Right atrium auricular region (tissue), 2 donors: ENCODE data around the gene ATP11C. TPM values are rescaled to one million over a fixed set of nuclear protein-coding genes. Genes with fewer than 3 reads are reported as not detected.
"Not testable (repeated sequence)": the region's sequence is repeated elsewhere in the genome, so short reads cannot be mapped to it uniquely, and the experiment has no call there.

Experiments used
- DNase-seq: peaks from one replicate; pipeline ENCODE4 v3.0.0-alpha.2; 2019; ENCODE audit warnings: low spot score
- H3K27ac ChIP-seq, 2 donors: fragments of 200-600 bp; sonication (generic); 1 replicate in 1 of 2; 2 replicates in 1 of 2; pipeline ENCODE4 v1.5.1; 2016 to 2019
- H3K27me3 ChIP-seq, 2 donors: fragments of 200-600 bp; sonication (generic); one replicate each; pipeline versions ENCODE4 v1.5.1 to v1.6.0; 2017 to 2019
- H3K36me3 ChIP-seq: fragments of 200-600 bp; sonication (generic); one replicate; pipeline ENCODE4 v1.5.1; 2016
- H3K4me1 ChIP-seq, 2 donors: fragments of 200-600 bp; sonication (generic); one replicate each; pipeline versions ENCODE4 v1.5.1 to v1.6.0; 2017 to 2019
- H3K4me3 ChIP-seq, 2 donors: fragments of 200-600 bp; sonication (generic); 1 replicate in 1 of 2; 2 replicates in 1 of 2; pipeline ENCODE4 v1.5.1; 2017 to 2019; ENCODE audit warnings: mild to moderate bottlenecking in 1 of 2, moderate library complexity in 1 of 2
- H3K9me3 ChIP-seq, 2 donors: fragments of 200-600 bp; sonication (generic); one replicate each; pipeline ENCODE4 v1.5.1; 2019
- total RNA-seq, 2 donors: library from RNA; depleted of rRNA; stranded (reverse); fragments of >200 nt; gene quantifications; one replicate each; pipeline ENCODE4 v1.1.0, GENCODE V29; 2016
- TF ChIP-seq, protein P1 (sequence below), 2 donors: fragments of 200-600 bp; sonication (generic); IDR thresholded peaks; one replicate each; pipeline ENCODE4 v1.5.1; 2019; ENCODE audit warnings: antibody characterized with exemption in 2 of 2

The ATP11C gene
- total RNA-seq, 2 donors from 2014 or later = 6.5 to 6.7 TPM

DNA sequence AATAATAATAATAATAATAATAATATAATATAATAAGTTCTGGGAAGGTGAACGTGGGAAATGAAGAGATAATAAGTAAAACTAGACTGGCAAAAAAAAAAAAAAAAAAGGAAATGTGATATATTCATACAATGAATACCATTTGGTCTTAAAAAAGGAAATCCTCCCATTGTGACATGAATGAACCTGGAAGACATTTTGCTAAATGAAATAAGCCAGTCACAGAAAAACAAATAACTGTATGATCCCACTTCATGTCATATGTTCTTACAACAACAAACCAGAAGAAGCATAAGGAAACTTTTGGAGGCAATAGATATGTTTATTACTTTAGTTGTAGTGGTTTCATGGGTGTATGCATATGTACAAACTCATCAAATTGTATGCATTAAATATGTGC lies 63.1 kb downstream of the ATP11C start:
- TF ChIP-seq, protein P1, sequence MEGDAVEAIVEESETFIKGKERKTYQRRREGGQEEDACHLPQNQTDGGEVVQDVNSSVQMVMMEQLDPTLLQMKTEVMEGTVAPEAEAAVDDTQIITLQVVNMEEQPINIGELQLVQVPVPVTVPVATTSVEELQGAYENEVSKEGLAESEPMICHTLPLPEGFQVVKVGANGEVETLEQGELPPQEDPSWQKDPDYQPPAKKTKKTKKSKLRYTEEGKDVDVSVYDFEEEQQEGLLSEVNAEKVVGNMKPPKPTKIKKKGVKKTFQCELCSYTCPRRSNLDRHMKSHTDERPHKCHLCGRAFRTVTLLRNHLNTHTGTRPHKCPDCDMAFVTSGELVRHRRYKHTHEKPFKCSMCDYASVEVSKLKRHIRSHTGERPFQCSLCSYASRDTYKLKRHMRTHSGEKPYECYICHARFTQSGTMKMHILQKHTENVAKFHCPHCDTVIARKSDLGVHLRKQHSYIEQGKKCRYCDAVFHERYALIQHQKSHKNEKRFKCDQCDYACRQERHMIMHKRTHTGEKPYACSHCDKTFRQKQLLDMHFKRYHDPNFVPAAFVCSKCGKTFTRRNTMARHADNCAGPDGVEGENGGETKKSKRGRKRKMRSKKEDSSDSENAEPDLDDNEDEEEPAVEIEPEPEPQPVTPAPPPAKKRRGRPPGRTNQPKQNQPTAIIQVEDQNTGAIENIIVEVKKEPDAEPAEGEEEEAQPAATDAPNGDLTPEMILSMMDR (IDR thresholded peaks at IDR 0.05) = no peak

DNA sequence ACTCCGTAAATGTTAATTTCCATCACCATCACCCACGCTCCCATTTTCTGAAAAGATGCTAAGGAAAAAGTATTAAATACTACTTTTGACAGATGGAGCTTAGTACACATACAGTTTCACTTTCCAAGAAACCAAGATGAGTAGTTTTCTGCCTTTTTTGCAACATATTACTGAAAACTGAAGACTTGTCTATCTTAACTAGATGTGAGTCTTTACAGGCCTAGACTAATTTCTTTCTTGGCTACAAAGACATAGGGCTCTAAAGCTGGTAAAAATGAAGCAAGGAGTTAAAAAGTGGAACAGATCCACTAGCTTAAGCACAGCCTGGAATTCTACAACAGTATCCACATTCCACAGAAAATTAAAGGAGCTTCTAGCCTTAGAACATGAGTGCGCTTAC lies 68.2 kb downstream of the ATP11C start:
- DNase-seq = no peak
- no peaks in the 10 kb centered on the region for H3K27me3 ChIP-seq
- no peaks in the 10 kb centered on the region for H3K36me3 ChIP-seq
- no peaks in the 10 kb centered on the region for H3K9me3 ChIP-seq
- TF ChIP-seq, protein P1 (IDR thresholded peaks at IDR 0.05) = no peak
- H3K27ac ChIP-seq = no peak overlapping the region
- no peak overlapping the region for H3K4me3 ChIP-seq
- no peaks in the 10 kb centered on the region for H3K4me1 ChIP-seq

More for the DNA sequence above, 63.1 kb downstream of the ATP11C start:
- DNase-seq = no peak
- Histone ChIP-seq H3K36me3 (no peaks in the 10 kb centered on the region), H3K4me3 (no peak overlapping the region), H3K4me1 (no peaks in the 10 kb centered on the region), H3K27ac (no peak overlapping the region), H3K27me3 (no peaks in the 10 kb centered on the region), H3K9me3 (no peaks in the 10 kb centered on the region)

DNA sequence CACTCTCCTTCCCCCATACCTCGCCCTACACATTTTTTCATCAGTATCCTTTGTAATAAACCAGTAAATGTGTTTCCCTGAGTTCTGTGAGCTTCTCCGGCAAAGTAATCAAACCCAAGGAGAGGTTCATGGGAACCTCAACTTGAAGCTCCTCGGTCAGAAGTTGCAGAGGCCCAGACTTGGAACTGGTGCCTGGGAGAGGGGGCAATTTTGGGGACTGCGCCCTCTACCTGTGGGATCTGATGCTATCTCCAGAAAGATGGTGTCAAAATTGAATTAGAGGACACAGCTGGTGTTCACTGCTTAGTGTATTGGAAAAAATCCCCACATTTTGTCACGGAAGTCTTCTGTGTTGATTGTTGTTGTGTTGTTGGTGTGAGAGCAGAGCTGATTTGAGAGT lies 70.6 kb downstream of the ATP11C start:
- DNase-seq = no peak
- no peaks in the 10 kb centered on the region for H3K36me3 ChIP-seq
- no peaks in the 10 kb centered on the region for H3K27me3 ChIP-seq
- no peaks in the 10 kb centered on the region for H3K9me3 ChIP-seq
- TF ChIP-seq, protein P1 (IDR thresholded peaks at IDR 0.05) = no peak
- H3K4me3 ChIP-seq = no peak overlapping the region
- no peak overlapping the region for H3K27ac ChIP-seq
- no peaks in the 10 kb centered on the region for H3K4me1 ChIP-seq

DNA sequence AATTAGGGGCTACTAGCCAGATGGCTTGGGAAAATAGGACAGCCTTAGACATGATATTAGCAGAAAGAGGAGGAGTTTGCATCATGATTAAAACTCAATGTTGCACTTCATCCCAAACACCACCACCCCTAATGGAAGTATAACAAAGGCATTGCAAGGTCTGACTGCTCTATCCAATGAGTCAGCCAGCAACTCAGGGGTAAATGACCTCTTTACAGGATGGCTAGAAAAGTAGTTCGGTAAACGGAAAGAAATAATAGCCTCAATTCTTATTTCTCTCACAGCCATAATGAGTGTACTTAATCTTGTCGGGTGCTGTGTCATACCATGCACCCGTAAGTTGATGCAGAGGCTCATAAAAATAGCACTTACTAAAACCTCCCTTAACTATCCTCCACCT lies 76.0 kb downstream of the ATP11C start:
- not testable (repeated sequence) for H3K9me3 ChIP-seq, H3K27ac ChIP-seq, H3K27me3 ChIP-seq, H3K4me3 ChIP-seq, DNase-seq, H3K36me3 ChIP-seq, H3K4me1 ChIP-seq

DNA sequence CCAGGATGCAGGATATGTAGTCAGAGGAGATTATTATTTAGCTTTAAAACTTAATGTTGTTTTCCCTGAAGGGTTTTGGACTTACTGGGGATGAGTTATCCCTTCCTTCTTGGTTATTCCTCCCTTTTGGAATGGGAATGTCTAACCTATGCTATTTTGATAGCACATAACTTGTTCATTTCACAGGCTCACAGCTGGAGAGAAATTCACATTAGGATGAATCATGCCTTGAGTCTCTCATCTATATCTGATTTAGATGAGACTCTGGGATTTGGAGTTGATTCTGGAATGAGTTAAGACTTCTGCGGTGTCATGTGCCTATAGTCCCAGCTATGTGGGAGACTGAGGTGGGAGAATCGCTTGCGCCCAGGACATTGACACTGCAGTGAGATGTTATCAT lies 81.1 kb downstream of the ATP11C start:
- H3K36me3 ChIP-seq = no peaks in the 10 kb centered on the region
- H3K27ac ChIP-seq = no peak overlapping the region
- H3K4me3 ChIP-seq = no peak overlapping the region
- H3K9me3 ChIP-seq = no peaks in the 10 kb centered on the region
- H3K4me1 ChIP-seq = no peaks in the 10 kb centered on the region
- DNase-seq = no peak
- no peaks in the 10 kb centered on the region for H3K27me3 ChIP-seq
- TF ChIP-seq, protein P1 (IDR thresholded peaks at IDR 0.05) = no peak

DNA sequence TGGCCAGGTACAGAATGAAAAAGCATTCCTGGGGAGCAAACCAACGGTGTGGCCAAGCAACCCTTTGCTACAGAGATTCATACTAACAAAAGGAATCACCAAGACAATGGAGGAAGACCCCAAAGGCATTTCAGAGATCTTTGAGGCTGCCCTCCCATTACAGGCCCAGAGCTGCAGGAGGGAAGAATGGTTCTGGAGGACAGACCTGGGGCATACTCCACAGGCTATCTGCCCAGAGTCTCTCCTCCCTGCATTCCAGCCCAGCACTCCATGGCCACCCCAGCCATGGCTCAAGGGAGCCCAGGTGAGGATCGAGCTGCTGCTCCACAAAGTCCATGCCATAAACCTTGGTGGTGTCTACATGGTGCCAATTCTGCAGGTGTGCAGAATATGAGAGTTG lies 81.9 kb downstream of the ATP11C start:
- no peak overlapping the region for H3K4me3 ChIP-seq
- H3K27ac ChIP-seq = no peak overlapping the region
- TF ChIP-seq, protein P1 (IDR thresholded peaks at IDR 0.05) = no peak
- H3K27me3 ChIP-seq = no peaks in the 10 kb centered on the region
- no peaks in the 10 kb centered on the region for H3K4me1 ChIP-seq
- no peaks in the 10 kb centered on the region for H3K9me3 ChIP-seq
- no peaks in the 10 kb centered on the region for H3K36me3 ChIP-seq
- no peak for DNase-seq
